Measurements from ENCODE around the gene SH3YL1.

The SH3YL1 gene, protein sequence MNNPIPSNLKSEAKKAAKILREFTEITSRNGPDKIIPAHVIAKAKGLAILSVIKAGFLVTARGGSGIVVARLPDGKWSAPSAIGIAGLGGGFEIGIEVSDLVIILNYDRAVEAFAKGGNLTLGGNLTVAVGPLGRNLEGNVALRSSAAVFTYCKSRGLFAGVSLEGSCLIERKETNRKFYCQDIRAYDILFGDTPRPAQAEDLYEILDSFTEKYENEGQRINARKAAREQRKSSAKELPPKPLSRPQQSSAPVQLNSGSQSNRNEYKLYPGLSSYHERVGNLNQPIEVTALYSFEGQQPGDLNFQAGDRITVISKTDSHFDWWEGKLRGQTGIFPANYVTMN

GRCh38 chr2:263774-264492 lies at the start of gene SH3YL1:
Gene SH3YL1, minus strand, starts transcription at chr2:264032. Its CDS starts 48 bp downstream, at chr2:263984.
- peak within 1 kb of the TSS; percentile 89 for H3K4me3 ChIP-seq (replicated peaks; ENCODE audit: low read depth, low read length)
- TF ChIP-seq, protein P1, sequence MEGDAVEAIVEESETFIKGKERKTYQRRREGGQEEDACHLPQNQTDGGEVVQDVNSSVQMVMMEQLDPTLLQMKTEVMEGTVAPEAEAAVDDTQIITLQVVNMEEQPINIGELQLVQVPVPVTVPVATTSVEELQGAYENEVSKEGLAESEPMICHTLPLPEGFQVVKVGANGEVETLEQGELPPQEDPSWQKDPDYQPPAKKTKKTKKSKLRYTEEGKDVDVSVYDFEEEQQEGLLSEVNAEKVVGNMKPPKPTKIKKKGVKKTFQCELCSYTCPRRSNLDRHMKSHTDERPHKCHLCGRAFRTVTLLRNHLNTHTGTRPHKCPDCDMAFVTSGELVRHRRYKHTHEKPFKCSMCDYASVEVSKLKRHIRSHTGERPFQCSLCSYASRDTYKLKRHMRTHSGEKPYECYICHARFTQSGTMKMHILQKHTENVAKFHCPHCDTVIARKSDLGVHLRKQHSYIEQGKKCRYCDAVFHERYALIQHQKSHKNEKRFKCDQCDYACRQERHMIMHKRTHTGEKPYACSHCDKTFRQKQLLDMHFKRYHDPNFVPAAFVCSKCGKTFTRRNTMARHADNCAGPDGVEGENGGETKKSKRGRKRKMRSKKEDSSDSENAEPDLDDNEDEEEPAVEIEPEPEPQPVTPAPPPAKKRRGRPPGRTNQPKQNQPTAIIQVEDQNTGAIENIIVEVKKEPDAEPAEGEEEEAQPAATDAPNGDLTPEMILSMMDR (IDR thresholded peaks at IDR 0.05; ENCODE audit: low read depth, low read length, missing control alignments): no peak
- DNase-seq (ENCODE audit: extremely low read depth, low read depth): no peak

GRCh38 chr2:310994-311393 lies 47.2 kb upstream of the SH3YL1 start:
- no peak for DNase-seq (ENCODE audit: extremely low read depth, low read depth)
- H3K4me3 ChIP-seq (replicated peaks; ENCODE audit: low read depth, low read length): no peak overlapping the region
- TF ChIP-seq, protein P1 (IDR thresholded peaks at IDR 0.05; ENCODE audit: low read depth, low read length, missing control alignments): no peak

DNA sequence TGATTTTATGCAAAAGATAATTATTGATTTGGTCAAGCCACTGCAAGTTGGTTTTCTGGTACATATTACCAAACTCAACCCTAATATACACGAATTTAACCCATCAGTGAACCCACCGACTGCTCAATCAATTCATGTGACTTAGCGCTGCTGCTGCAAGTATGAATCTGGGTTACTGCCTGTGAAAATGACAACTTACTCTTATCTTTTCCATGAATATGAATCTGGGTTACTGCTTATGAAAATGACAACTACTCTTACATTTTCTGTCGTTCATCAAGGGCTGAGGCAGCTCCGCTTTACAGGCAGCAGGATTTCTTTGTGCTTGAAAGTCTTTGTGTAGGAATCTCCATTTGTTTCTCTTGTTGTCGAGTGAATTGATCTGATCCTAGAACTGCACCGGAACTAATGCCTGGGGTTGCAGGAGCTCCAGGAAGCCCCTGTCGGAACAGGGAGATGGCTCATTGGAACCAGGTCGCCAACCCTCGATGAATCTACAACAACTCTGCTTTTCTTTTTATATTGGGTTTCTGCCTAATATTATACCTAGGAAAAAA lies 46.2 kb upstream of the SH3YL1 start:
- TF ChIP-seq, protein P1 (IDR thresholded peaks at IDR 0.05; ENCODE audit: low read depth, low read length, missing control alignments): no peak
- DNase-seq (ENCODE audit: extremely low read depth, low read depth): no peak
- no peak overlapping the region for H3K4me3 ChIP-seq (replicated peaks; ENCODE audit: low read depth, low read length)

DNA sequence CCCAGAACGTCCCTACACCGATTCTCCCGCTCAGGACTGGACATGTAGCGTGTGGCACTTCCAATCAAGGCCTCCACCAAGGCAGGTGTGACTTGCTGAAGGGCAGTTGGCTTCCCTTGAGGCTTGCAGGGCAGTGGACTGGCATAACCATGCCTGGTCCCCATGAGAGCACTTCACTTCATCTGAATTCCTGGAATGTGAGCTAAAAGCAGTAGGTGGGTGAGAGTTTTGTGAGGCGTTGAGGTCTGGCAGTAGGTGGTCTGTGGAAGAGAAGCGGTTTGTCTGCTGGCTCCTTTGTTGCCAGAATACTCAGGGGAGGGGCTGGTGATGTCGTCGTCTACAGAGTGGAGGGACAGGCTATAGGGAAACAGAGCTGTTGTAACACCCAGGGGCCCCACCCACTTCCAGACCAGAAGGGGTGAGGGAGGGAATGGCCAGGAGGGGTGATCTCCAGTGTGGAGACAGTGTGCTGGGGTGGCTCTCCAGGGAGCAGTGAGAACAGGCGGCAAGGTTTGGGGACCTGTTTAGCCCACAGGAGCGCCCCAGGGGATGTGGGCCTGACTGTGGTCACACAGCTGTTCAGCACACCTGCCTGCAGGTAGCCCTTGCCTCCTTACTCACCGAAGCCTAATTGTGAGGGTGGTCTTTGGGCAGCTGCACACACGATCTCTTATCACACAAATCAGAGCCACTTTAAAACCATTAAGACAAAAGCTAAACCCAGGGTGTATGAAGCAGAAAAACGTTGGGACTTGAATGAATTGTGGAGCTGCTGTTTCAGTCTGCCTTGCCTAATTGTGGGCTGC lies 45.5 kb upstream of the SH3YL1 start:
- no peak overlapping the region for H3K4me3 ChIP-seq (replicated peaks; ENCODE audit: low read depth, low read length)
- no peak for DNase-seq (ENCODE audit: extremely low read depth, low read depth)
- TF ChIP-seq, protein P1 (IDR thresholded peaks at IDR 0.05; ENCODE audit: low read depth, low read length, missing control alignments): no peak

- H3K4me3 ChIP-seq (replicated peaks; ENCODE audit: low read depth, low read length): no peak overlapping the region
- TF ChIP-seq, protein P1 (IDR thresholded peaks at IDR 0.05; ENCODE audit: low read depth, low read length, missing control alignments): no peak
- DNase-seq (ENCODE audit: extremely low read depth, low read depth): no peak
These were observed 41.5 kb upstream of the SH3YL1 start for GRCh38 chr2:305366-305765.

DNA sequence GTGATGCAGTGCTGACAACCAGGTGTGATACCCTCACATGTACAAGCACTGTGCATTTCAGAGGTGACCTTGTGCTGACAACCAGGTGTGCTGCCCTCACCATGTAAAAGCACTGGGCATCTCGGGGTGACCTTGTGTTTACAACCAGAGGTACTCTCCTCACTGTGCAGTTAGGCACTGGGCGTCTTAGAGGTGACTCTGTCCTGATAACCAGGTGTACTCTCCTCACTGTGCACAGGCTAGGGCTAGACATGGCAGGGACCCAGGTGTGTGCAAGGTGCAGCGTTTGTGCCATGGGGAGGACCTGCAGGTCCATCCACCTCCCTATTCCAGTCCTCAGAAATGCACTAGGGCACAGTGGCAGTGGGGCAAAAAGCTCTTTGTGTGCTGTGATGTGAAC lies 32.5 kb upstream of the SH3YL1 start:
- DNase-seq (ENCODE audit: extremely low read depth, low read depth): no peak
- TF ChIP-seq, protein P1 (IDR thresholded peaks at IDR 0.05; ENCODE audit: low read depth, low read length, missing control alignments): no peak
- H3K4me3 ChIP-seq (replicated peaks; ENCODE audit: low read depth, low read length): no peak overlapping the region
